HG02938 (cell line): ENCODE measurements around the gene TMEM89.
A peak's percentile ranks its signal among the peaks of the same experiment; 100 is the strongest.

Source experiments
- ATAC-seq: cut with Tn5 transposase; IDR thresholded peaks from one replicate; pipeline ENCODE4 v1.9.1; 2021; ENCODE audit warnings: mild to moderate bottlenecking, moderate library complexity; ENCODE audit not compliant: unreplicated experiment

Gene TMEM89

GRCh38 chr3:48617559-48617958 lies 4.0 kb downstream of the TMEM89 start:
- ATAC-seq: no peak

- ATAC-seq: no peak
Measured at GRCh38 chr3:48614044-48614443, 7.5 kb downstream of the TMEM89 start.

- ATAC-seq: no peak
Measured at GRCh38 chr3:48612309-48612708, 9.3 kb downstream of the TMEM89 start.

- ATAC-seq: peak; percentile 95
Measured at GRCh38 chr3:48609088-48610005, 12.2 kb downstream of the TMEM89 start, which contains the start of gene UQCRC1. Gene UQCRC1 (minus strand): TSS chr3:48609646. CDS start chr3:48609620, 26 bp downstream.

- ATAC-seq: no peak
Measured at GRCh38 chr3:48607519-48607918, 14.1 kb downstream of the TMEM89 start.

- no peak for ATAC-seq
Measured at GRCh38 chr3:48601622-48601994, 20.0 kb downstream of the TMEM89 start.

- ATAC-seq: no peak
Measured at GRCh38 chr3:48600711-48601621, 20.6 kb downstream of the TMEM89 start.

GRCh38 chr3:48599509-48600285 lies 21.9 kb downstream of the TMEM89 start:
- no peak for ATAC-seq

- ATAC-seq: no peak
Measured at GRCh38 chr3:48599077-48599501, 22.5 kb downstream of the TMEM89 start.

- no peak for ATAC-seq
Measured at GRCh38 chr3:48598323-48599076, 23.1 kb downstream of the TMEM89 start.

- ATAC-seq: no peak
Measured at GRCh38 chr3:48597408-48597800, 24.2 kb downstream of the TMEM89 start.

- ATAC-seq: no peak
Measured at GRCh38 chr3:48596676-48597407, 24.7 kb downstream of the TMEM89 start.

- ATAC-seq: no peak
Measured at GRCh38 chr3:48596157-48596556, 25.4 kb downstream of the TMEM89 start.

GRCh38 chr3:48595526-48596121 lies 25.9 kb downstream of the TMEM89 start:
- ATAC-seq: no peak

- no peak for ATAC-seq
Measured at GRCh38 chr3:48595075-48595525, 26.5 kb downstream of the TMEM89 start, which contains the start of gene COL7A1. Gene COL7A1 (minus strand): TSS chr3:48595329. CDS start chr3:48595159, 170 bp downstream.

- no peak for ATAC-seq
Measured at GRCh38 chr3:48594417-48595049, 27.0 kb downstream of the TMEM89 start.

GRCh38 chr3:48593337-48593736 lies 28.2 kb downstream of the TMEM89 start:
- no peak for ATAC-seq

- ATAC-seq: no peak
Measured at GRCh38 chr3:48592519-48593087, 29.0 kb downstream of the TMEM89 start.
